Measurements from ENCODE around the gene EGR1.
"Not testable (repeated sequence)": the region's sequence is repeated elsewhere in the genome, so short reads cannot be mapped to it uniquely, and the experiment has no call there.

EGR1 gene

DNA sequence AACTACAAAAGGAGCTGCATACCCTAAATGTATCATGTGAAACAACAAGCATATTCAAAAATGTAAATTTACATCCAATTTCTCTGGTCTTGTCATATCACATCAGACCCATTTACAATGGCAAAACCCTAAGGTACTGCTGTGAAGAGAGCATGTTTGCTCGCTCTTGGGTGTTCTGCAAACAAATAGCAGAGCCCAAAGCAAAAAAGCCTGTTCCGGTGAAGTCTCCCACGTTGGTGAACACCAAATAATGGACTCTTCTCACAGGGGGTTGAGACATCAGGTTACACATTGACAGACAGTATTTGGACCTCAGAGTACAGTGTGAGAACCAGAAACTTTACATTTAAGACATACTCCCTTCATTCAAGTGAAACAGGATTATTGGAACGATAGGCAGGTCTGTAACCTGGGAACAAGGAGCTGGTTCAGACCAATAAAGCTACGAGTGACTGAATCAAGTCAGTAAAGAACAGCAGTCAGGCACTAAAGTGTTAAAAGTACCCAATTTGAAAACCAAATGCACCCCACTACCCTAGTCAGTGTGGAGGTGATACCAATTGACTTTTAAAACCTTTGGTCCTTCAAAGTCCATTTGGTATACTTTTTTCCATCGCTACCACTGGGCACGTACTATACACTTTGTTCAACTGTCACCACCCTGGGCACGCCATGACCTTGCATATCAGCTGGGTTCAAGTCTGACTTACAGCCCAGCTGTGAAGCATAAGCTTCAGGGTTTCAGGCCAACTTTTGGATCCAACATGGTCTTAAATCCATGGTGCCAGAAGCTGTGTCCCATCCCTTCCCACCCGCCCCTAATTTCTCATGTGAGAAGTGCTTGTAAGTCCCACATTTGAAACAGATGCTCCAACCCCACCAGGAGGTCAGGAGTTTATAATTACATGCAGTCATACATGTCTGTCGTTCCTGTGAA, 41.4 kb downstream of the EGR1 start:
- H3K4me3 ChIP-seq (replicated peaks in 1 of 2; ENCODE audit: low read depth in 2 of 2, low read length in 2 of 2) = no peak overlapping the region
- DNase-seq (ENCODE audit: low read depth in 2 of 2) = no peak

DNA sequence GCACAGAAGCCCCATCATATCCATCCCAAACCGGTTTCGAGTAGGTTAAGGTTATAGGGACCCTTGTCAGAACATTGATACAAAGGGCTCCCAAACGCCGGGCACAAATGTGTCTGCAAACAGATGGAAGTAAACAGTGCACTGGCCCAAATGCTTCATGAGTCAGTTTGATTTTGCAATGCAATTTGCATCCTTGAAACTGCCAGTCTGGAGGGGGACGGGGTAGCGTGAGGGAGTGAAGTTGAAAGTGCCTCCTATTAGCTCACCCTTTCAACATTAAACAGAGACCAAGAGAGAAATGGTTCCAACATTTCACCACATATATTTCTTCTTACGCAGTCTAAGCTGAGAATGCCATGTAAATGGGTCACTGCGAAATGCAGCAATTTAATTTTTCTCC, 42.2 kb downstream of the EGR1 start:
- H3K4me3 ChIP-seq (replicated peaks in 1 of 2; ENCODE audit: low read depth in 2 of 2, low read length in 2 of 2) = not testable (repeated sequence)
- DNase-seq (ENCODE audit: low read depth in 2 of 2) = peak; percentile 58 to 73

More for the DNA sequence above, 41.4 kb downstream of the EGR1 start:
- TF ChIP-seq, protein P1, sequence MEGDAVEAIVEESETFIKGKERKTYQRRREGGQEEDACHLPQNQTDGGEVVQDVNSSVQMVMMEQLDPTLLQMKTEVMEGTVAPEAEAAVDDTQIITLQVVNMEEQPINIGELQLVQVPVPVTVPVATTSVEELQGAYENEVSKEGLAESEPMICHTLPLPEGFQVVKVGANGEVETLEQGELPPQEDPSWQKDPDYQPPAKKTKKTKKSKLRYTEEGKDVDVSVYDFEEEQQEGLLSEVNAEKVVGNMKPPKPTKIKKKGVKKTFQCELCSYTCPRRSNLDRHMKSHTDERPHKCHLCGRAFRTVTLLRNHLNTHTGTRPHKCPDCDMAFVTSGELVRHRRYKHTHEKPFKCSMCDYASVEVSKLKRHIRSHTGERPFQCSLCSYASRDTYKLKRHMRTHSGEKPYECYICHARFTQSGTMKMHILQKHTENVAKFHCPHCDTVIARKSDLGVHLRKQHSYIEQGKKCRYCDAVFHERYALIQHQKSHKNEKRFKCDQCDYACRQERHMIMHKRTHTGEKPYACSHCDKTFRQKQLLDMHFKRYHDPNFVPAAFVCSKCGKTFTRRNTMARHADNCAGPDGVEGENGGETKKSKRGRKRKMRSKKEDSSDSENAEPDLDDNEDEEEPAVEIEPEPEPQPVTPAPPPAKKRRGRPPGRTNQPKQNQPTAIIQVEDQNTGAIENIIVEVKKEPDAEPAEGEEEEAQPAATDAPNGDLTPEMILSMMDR (IDR thresholded peaks at IDR 0.05; ENCODE audit: low read depth, low read length) = no peak

DNA sequence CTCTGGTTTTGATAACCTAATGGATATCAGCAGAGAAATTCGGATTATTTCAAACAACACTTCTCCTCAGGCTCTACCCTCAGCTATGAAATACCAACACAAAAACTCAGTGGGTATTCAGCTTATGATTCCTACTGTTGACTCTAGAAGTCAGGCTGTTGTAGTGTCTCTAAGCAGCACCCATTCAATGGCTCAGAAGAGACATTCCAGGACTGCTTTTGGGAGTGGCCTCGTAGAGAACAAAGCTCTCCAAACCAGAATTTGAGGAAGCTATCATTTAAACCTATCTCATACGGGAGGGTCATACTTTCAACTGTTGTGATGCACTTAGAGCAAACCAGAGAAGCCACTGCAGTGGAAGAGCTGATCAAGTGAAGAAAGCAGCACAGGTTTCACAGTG, 43.7 kb downstream of the EGR1 start:
- no peak overlapping the region for H3K4me3 ChIP-seq (replicated peaks in 1 of 2; ENCODE audit: low read depth in 2 of 2, low read length in 2 of 2)
- no peak for DNase-seq (ENCODE audit: low read depth in 2 of 2)
- TF ChIP-seq, protein P1 (IDR thresholded peaks at IDR 0.05; ENCODE audit: low read depth, low read length) = no peak

DNA sequence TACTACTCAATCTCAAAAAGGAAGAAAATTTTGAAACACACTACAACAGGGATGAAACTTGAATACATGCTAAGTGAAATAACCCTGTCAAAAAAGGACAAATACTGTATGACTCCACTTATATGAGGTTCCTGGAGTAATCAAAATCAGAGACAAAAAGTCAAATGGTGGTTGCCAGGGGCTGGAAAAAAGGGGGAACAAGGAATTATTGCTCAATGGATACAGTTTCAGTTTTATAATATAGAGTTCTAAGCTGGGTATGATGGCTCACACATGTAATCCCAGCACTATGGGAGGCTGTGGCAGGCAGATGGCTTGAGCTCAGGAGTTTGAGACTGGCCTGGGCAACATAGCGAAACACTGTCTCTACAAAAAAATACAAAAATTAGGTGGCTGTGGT, 48.7 kb downstream of the EGR1 start:
- TF ChIP-seq, protein P1 (IDR thresholded peaks at IDR 0.05; ENCODE audit: low read depth, low read length) = no peak
- DNase-seq (ENCODE audit: low read depth in 2 of 2) = no peak
- H3K4me3 ChIP-seq (replicated peaks in 1 of 2; ENCODE audit: low read depth in 2 of 2, low read length in 2 of 2) = no peak overlapping the region

DNA sequence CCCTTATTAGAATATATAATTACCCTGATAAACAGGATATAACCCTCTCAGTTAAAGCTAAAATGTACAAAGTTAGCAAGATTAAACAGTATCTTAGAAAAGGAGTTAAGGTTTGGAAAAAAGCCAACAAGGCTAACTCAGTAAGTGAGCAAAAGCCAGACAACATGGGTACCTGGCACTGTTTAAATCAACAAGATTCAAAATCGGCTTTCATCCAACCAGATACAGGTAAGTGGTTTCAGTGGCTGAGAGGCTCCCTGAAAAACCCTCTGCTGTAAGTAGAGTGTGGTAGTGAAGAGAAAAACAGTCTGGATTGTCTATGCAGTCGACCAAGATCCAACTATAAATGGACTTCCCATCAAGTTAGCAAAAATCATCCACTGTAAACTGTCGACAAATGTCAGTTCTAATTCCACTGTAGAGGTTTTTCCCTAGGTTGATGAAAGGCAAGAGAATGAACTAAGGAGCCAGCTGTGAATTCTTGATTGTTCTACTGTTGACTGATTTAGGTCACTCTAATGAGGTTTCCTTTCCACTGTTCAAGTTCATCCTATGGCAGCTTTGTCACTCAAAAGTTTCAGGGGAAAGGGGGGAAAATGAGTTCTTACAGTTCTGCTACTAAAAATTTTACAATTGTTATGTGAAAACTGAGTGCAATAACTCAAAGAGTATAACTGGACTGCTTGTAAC, 50.4 kb downstream of the EGR1 start:
- TF ChIP-seq, protein P1 (IDR thresholded peaks at IDR 0.05; ENCODE audit: low read depth, low read length) = no peak
- DNase-seq (ENCODE audit: low read depth in 2 of 2) = no peak
- H3K4me3 ChIP-seq (replicated peaks in 1 of 2; ENCODE audit: low read depth in 2 of 2, low read length in 2 of 2) = no peak overlapping the region

DNA sequence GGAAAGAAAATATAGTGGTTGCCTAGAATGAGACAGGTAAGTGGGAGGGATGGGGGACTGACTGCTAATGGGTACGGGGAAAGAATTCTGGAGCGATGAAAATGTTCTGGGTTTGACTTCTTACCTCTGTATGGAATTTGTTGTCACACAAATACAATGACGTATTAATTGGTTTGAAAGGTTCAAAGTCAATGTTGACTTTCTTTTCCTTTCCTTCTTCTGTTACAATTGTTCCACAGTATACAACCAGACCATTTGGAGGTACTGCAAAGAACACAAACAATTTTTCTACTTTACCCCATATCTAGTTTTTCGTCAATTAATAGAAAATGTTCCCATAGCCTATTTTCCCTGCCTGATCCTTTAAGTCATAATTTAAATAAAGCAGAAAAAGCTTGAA, 52.2 kb downstream of the EGR1 start:
- no peak for DNase-seq (ENCODE audit: low read depth in 2 of 2)
- H3K4me3 ChIP-seq (replicated peaks in 1 of 2; ENCODE audit: low read depth in 2 of 2, low read length in 2 of 2) = no peak overlapping the region
- TF ChIP-seq, protein P1 (IDR thresholded peaks at IDR 0.05; ENCODE audit: low read depth, low read length) = no peak

Measured in cardiac fibroblast (primary cell).